Limb (tissue), 2 donors: Measurements from ENCODE around the gene SCFD2.

Source experiments
- DNase-seq, 2 donors: peaks; one replicate each; pipeline ENCODE4 v3.0.0-alpha.2; 2016; ENCODE audit errors: extremely low spot score in 2 of 2

Gene SCFD2

GRCh38 chr4:52861171-52861823, 504.6 kb downstream of the SCFD2 start:
- no peak for DNase-seq

GRCh38 chr4:52860361-52860760, 505.5 kb downstream of the SCFD2 start:
- DNase-seq = no peak

GRCh38 chr4:52856801-52857200, 509.1 kb downstream of the SCFD2 start:
- no peak for DNase-seq

GRCh38 chr4:52853351-52853750, 512.5 kb downstream of the SCFD2 start:
- DNase-seq = no peak

- DNase-seq = no peak
Observed at GRCh38 chr4:52852711-52853110, 513.1 kb downstream of the SCFD2 start.

- no peak for DNase-seq
Observed at GRCh38 chr4:52852041-52852440, 513.8 kb downstream of the SCFD2 start.

- DNase-seq = no peak
Observed at GRCh38 chr4:52850406-52851124, 515.3 kb downstream of the SCFD2 start.

- no peak for DNase-seq
Observed at GRCh38 chr4:52848254-52848653, 517.6 kb downstream of the SCFD2 start.

- DNase-seq = no peak
Observed at GRCh38 chr4:52846502-52846901, 519.4 kb downstream of the SCFD2 start.

GRCh38 chr4:52844596-52844995, 521.3 kb downstream of the SCFD2 start:
- DNase-seq = no peak

- no peak for DNase-seq
Observed at GRCh38 chr4:52843958-52844357, 521.9 kb downstream of the SCFD2 start.

- no peak for DNase-seq
Observed at GRCh38 chr4:52843351-52843750, 522.5 kb downstream of the SCFD2 start.

GRCh38 chr4:52842792-52843191, 523.1 kb downstream of the SCFD2 start:
- DNase-seq = no peak

GRCh38 chr4:52841682-52842456, 524.0 kb downstream of the SCFD2 start:
- DNase-seq = peak; percentile 32 to 54

- no peak for DNase-seq
Observed at GRCh38 chr4:52840531-52841370, 525.1 kb downstream of the SCFD2 start.

GRCh38 chr4:52838729-52839586, 526.9 kb downstream of the SCFD2 start:
- no peak for DNase-seq

GRCh38 chr4:52837716-52838558, 527.9 kb downstream of the SCFD2 start:
- no peak for DNase-seq

- no peak for DNase-seq
Observed at GRCh38 chr4:52836678-52837077, 529.2 kb downstream of the SCFD2 start.

GRCh38 chr4:52836120-52836519, 529.7 kb downstream of the SCFD2 start:
- no peak for DNase-seq
